ENCODE measurements around the gene POTEF.
"Not testable (repeated sequence)": the region's sequence is repeated elsewhere in the genome, so short reads cannot be mapped to it uniquely, and the experiment has no call there.

GRCh38 chr2:130138326-130138725 lies 9.3 kb upstream of the POTEF start:
- not testable (repeated sequence) for TF ChIP-seq POLR2A (IDR thresholded peaks at IDR 0.05)
- TF ChIP-seq, protein P1, sequence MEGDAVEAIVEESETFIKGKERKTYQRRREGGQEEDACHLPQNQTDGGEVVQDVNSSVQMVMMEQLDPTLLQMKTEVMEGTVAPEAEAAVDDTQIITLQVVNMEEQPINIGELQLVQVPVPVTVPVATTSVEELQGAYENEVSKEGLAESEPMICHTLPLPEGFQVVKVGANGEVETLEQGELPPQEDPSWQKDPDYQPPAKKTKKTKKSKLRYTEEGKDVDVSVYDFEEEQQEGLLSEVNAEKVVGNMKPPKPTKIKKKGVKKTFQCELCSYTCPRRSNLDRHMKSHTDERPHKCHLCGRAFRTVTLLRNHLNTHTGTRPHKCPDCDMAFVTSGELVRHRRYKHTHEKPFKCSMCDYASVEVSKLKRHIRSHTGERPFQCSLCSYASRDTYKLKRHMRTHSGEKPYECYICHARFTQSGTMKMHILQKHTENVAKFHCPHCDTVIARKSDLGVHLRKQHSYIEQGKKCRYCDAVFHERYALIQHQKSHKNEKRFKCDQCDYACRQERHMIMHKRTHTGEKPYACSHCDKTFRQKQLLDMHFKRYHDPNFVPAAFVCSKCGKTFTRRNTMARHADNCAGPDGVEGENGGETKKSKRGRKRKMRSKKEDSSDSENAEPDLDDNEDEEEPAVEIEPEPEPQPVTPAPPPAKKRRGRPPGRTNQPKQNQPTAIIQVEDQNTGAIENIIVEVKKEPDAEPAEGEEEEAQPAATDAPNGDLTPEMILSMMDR (IDR thresholded peaks at IDR 0.05) = not testable (repeated sequence)

Data from lower leg skin (tissue), 3 donors.